ENCODE measurements around the gene ADH7. TPM values are rescaled to one million over a fixed set of nuclear protein-coding genes. Genes with fewer than 3 reads are reported as not detected.
A peak's percentile ranks its signal among the peaks of the same experiment; 100 is the strongest.

ADH7 gene
- total RNA-seq, 1 donor from 2014 or later, result not detected

- DNase-seq (ENCODE audit: low read depth), result no peak
- no peak for TF ChIP-seq CTCF (IDR thresholded peaks at IDR 0.05; ENCODE audit: insufficient read depth, low read length, poor library complexity, severe bottlenecking)
Observed at GRCh38 chr4:99400831-99401230, 34.3 kb downstream of the ADH7 start.

GRCh38 chr4:99399017-99399416 lies 36.1 kb downstream of the ADH7 start:
- TF ChIP-seq CTCF (IDR thresholded peaks at IDR 0.05; ENCODE audit: insufficient read depth, low read length, poor library complexity, severe bottlenecking), result no peak
- no peaks in the 10 kb centered on the region for H3K27me3 ChIP-seq (ENCODE audit: control insufficient read depth, insufficient read depth, low read length)
- no peaks in the 10 kb centered on the region for H3K36me3 ChIP-seq (ENCODE audit: control insufficient read depth, insufficient read depth, low read length)

More at GRCh38 chr4:99400831-99401230, 34.3 kb downstream of the ADH7 start:
- no peak overlapping the region for H3K4me3 ChIP-seq (ENCODE audit: low read depth, low read length)
- no peaks in the 10 kb centered on the region for H3K36me3 ChIP-seq (ENCODE audit: control insufficient read depth, insufficient read depth, low read length)
- H3K27me3 ChIP-seq (ENCODE audit: control insufficient read depth, insufficient read depth, low read length), result no peaks in the 10 kb centered on the region

GRCh38 chr4:99395595-99396364 lies 39.4 kb downstream of the ADH7 start:
- peak; percentile 38 for DNase-seq (ENCODE audit: low read depth)
- Histone ChIP-seq H3K4me3 (ENCODE audit: low read depth, low read length) (no peak overlapping the region), H3K36me3 (ENCODE audit: control insufficient read depth, insufficient read depth, low read length) (no peaks in the 10 kb centered on the region), H3K27me3 (ENCODE audit: control insufficient read depth, insufficient read depth, low read length) (no peaks in the 10 kb centered on the region)
- TF ChIP-seq CTCF (IDR thresholded peaks at IDR 0.05; ENCODE audit: insufficient read depth, low read length, poor library complexity, severe bottlenecking), result no peak

More at GRCh38 chr4:99399017-99399416, 36.1 kb downstream of the ADH7 start:
- no peak overlapping the region for H3K4me3 ChIP-seq (ENCODE audit: low read depth, low read length)
- no peak for DNase-seq (ENCODE audit: low read depth)

GRCh38 chr4:99394896-99395295 lies 40.2 kb downstream of the ADH7 start:
- no peaks in the 10 kb centered on the region for H3K27me3 ChIP-seq (ENCODE audit: control insufficient read depth, insufficient read depth, low read length)
- no peak for DNase-seq (ENCODE audit: low read depth)
- no peak overlapping the region for H3K4me3 ChIP-seq (ENCODE audit: low read depth, low read length)
- no peaks in the 10 kb centered on the region for H3K36me3 ChIP-seq (ENCODE audit: control insufficient read depth, insufficient read depth, low read length)
- no peak for TF ChIP-seq CTCF (IDR thresholded peaks at IDR 0.05; ENCODE audit: insufficient read depth, low read length, poor library complexity, severe bottlenecking)

- DNase-seq (ENCODE audit: low read depth), result no peak
- no peaks in the 10 kb centered on the region for H3K36me3 ChIP-seq (ENCODE audit: control insufficient read depth, insufficient read depth, low read length)
- no peak overlapping the region for H3K4me3 ChIP-seq (ENCODE audit: low read depth, low read length)
- no peaks in the 10 kb centered on the region for H3K27me3 ChIP-seq (ENCODE audit: control insufficient read depth, insufficient read depth, low read length)
- TF ChIP-seq CTCF (IDR thresholded peaks at IDR 0.05; ENCODE audit: insufficient read depth, low read length, poor library complexity, severe bottlenecking), result no peak
Observed at GRCh38 chr4:99390055-99390454, 45.1 kb downstream of the ADH7 start.

- DNase-seq (ENCODE audit: low read depth), result no peak
- Histone ChIP-seq H3K27me3 (ENCODE audit: control insufficient read depth, insufficient read depth, low read length) (no peaks in the 10 kb centered on the region), H3K4me3 (ENCODE audit: low read depth, low read length) (no peak overlapping the region), H3K36me3 (ENCODE audit: control insufficient read depth, insufficient read depth, low read length) (no peaks in the 10 kb centered on the region)
- no peak for TF ChIP-seq CTCF (IDR thresholded peaks at IDR 0.05; ENCODE audit: insufficient read depth, low read length, poor library complexity, severe bottlenecking)
Observed at GRCh38 chr4:99389606-99390005, 45.5 kb downstream of the ADH7 start.
